ENCODE results near the gene ILF2.
"Not testable (repeated sequence)": the region's sequence is repeated elsewhere in the genome, so short reads cannot be mapped to it uniquely, and the experiment has no call there.

The ILF2 gene

GRCh38 chr1:153670859-153671627, at the start of gene ILF2:
Gene ILF2, minus strand, starts transcription at chr1:153670993. Its CDS starts 71 bp downstream, at chr1:153670922.
- DNase-seq (ENCODE audit: low read depth) = peak; percentile 80

- no peak for DNase-seq (ENCODE audit: low read depth)
Observed at GRCh38 chr1:153717330-153717729, 46.5 kb upstream of the ILF2 start.

GRCh38 chr1:153716211-153716610, 45.4 kb upstream of the ILF2 start:
- not testable (repeated sequence) for DNase-seq (ENCODE audit: low read depth)

- no peak for DNase-seq (ENCODE audit: low read depth)
Observed at GRCh38 chr1:153711026-153711425, 40.2 kb upstream of the ILF2 start.

- DNase-seq (ENCODE audit: low read depth) = no peak
Observed at GRCh38 chr1:153705484-153705883, 34.7 kb upstream of the ILF2 start.

- DNase-seq (ENCODE audit: low read depth) = no peak
Observed at GRCh38 chr1:153699768-153700167, 29.0 kb upstream of the ILF2 start.

GRCh38 chr1:153698923-153699714, 28.3 kb upstream of the ILF2 start:
- no peak for DNase-seq (ENCODE audit: low read depth)

GRCh38 chr1:153698020-153698922, 27.5 kb upstream of the ILF2 start:
- no peak for DNase-seq (ENCODE audit: low read depth)

GRCh38 chr1:153697191-153698019, 26.6 kb upstream of the ILF2 start:
- no peak for DNase-seq (ENCODE audit: low read depth)

- DNase-seq (ENCODE audit: low read depth) = no peak
Observed at GRCh38 chr1:153696741-153697140, 25.9 kb upstream of the ILF2 start.

GRCh38 chr1:153693466-153693865, 22.7 kb upstream of the ILF2 start:
- no peak for DNase-seq (ENCODE audit: low read depth)

- no peak for DNase-seq (ENCODE audit: low read depth)
Observed at GRCh38 chr1:153688736-153689328, 18.0 kb upstream of the ILF2 start.

- DNase-seq (ENCODE audit: low read depth) = no peak
Observed at GRCh38 chr1:153688276-153688675, 17.5 kb upstream of the ILF2 start.

GRCh38 chr1:153687346-153688125, 16.7 kb upstream of the ILF2 start:
- DNase-seq (ENCODE audit: low read depth) = no peak

- DNase-seq (ENCODE audit: low read depth) = no peak
Observed at GRCh38 chr1:153685544-153686340, 14.9 kb upstream of the ILF2 start.

GRCh38 chr1:153684892-153685291, 14.1 kb upstream of the ILF2 start:
- DNase-seq (ENCODE audit: low read depth) = no peak

- no peak for DNase-seq (ENCODE audit: low read depth)
Observed at GRCh38 chr1:153683854-153684253, 13.1 kb upstream of the ILF2 start.

GRCh38 chr1:153682730-153683129, 11.9 kb upstream of the ILF2 start:
- no peak for DNase-seq (ENCODE audit: low read depth)

- no peak for DNase-seq (ENCODE audit: low read depth)
Observed at GRCh38 chr1:153680120-153680403, 9.3 kb upstream of the ILF2 start.
